Stimulated activated CD8-positive, alpha-beta memory T cell treated with anti-CD3 and anti-CD28 coated beads, Interleukin-15, amount 100 ng/mL, for 48 hours (primary cell): Measurements from ENCODE around the gene GRID1.

Experiments used
- DNase-seq, 2 donors: peaks; one replicate each; pipeline ENCODE4 v3.0.0-alpha.2; 2020; ENCODE audit warnings: low read depth in 2 of 2

Gene GRID1

GRCh38 chr10:86354761-86355540 lies 11.6 kb downstream of the GRID1 start:
- no peak for DNase-seq

- DNase-seq, result no peak
Observed at GRCh38 chr10:86353506-86354485, 12.8 kb downstream of the GRID1 start.

- no peak for DNase-seq
Observed at GRCh38 chr10:86350897-86351296, 15.7 kb downstream of the GRID1 start.

GRCh38 chr10:86349940-86350630 lies 16.5 kb downstream of the GRID1 start:
- no peak for DNase-seq

GRCh38 chr10:86349474-86349873 lies 17.1 kb downstream of the GRID1 start:
- no peak for DNase-seq

- DNase-seq, result no peak
Observed at GRCh38 chr10:86348321-86349210, 18.0 kb downstream of the GRID1 start.

- no peak for DNase-seq
Observed at GRCh38 chr10:86347856-86348255, 18.7 kb downstream of the GRID1 start.

- DNase-seq, result no peak
Observed at GRCh38 chr10:86346799-86347665, 19.6 kb downstream of the GRID1 start.

- DNase-seq, result no peak
Observed at GRCh38 chr10:86345859-86346798, 20.5 kb downstream of the GRID1 start.

GRCh38 chr10:86345296-86345858 lies 21.2 kb downstream of the GRID1 start:
- no peak for DNase-seq

- DNase-seq, result no peak
Observed at GRCh38 chr10:86344714-86345161, 21.9 kb downstream of the GRID1 start.

GRCh38 chr10:86344281-86344680 lies 22.3 kb downstream of the GRID1 start:
- no peak for DNase-seq

- DNase-seq, result no peak
Observed at GRCh38 chr10:86343761-86344160, 22.8 kb downstream of the GRID1 start.

GRCh38 chr10:86342111-86342863 lies 24.3 kb downstream of the GRID1 start:
- no peak for DNase-seq

- DNase-seq, result no peak
Observed at GRCh38 chr10:86341361-86341811, 25.2 kb downstream of the GRID1 start.

GRCh38 chr10:86340991-86341260 lies 25.7 kb downstream of the GRID1 start:
- no peak for DNase-seq

GRCh38 chr10:86340176-86340990 lies 26.2 kb downstream of the GRID1 start:
- no peak for DNase-seq
